Activated naive CD8-positive, alpha-beta T cell treated with anti-CD3 and anti-CD28 coated beads for 36 hours (primary cell): ENCODE measurements around the gene SH3PXD2B. TPM values are rescaled to one million over a fixed set of nuclear protein-coding genes. Genes with fewer than 3 reads are reported as not detected.
"Not testable (repeated sequence)": the region's sequence is repeated elsewhere in the genome, so short reads cannot be mapped to it uniquely, and the experiment has no call there.

Source experiments
- DNase-seq: peaks from one replicate; pipeline ENCODE4 v3.0.0; 2021
- H3K27ac Mint-ChIP-seq: one replicate; pipeline ENCODE4 v1.8.0; 2022; ENCODE audit warnings: mild to moderate bottlenecking, moderate library complexity, mixed read lengths
- H3K27me3 Mint-ChIP-seq: one replicate; pipeline ENCODE4 v1.8.0; 2022; ENCODE audit warnings: mild to moderate bottlenecking, mixed read lengths
- H3K36me3 Mint-ChIP-seq: one replicate; pipeline ENCODE4 v1.8.0; 2021; ENCODE audit warnings: mild to moderate bottlenecking, mixed read lengths
- H3K4me1 Mint-ChIP-seq: one replicate; pipeline ENCODE4 v1.8.0; 2021; ENCODE audit warnings: mixed read lengths
- H3K4me3 Mint-ChIP-seq: one replicate; pipeline ENCODE4 v1.8.0; 2022; ENCODE audit warnings: mild to moderate bottlenecking, moderate library complexity, mixed read lengths
- H3K9me3 Mint-ChIP-seq: one replicate; pipeline ENCODE4 v1.8.0; 2022; ENCODE audit warnings: mixed read lengths
- total RNA-seq, 2 experiments: library from RNA; stranded (reverse); gene quantifications; one replicate each; pipeline ENCODE4 v1.2.3, GENCODE V29; 2021

Gene SH3PXD2B
- total RNA-seq, 2 experiments from 2014 or later = 0.80 to 0.84 TPM

GRCh38 chr5:172411484-172412072 is 42.7 kb downstream of the SH3PXD2B start:
- H3K36me3 Mint-ChIP-seq = no peaks in the 10 kb centered on the region
- H3K27me3 Mint-ChIP-seq = peaks cover 17% of the 10 kb centered on the region
- no peaks in the 10 kb centered on the region for H3K9me3 Mint-ChIP-seq
- peak; percentile 63 for DNase-seq
- H3K4me1 Mint-ChIP-seq = peaks cover 35% of the 10 kb centered on the region
- no peak overlapping the region for H3K27ac Mint-ChIP-seq
- no peak overlapping the region for H3K4me3 Mint-ChIP-seq

GRCh38 chr5:172410662-172411483 is 43.5 kb downstream of the SH3PXD2B start:
- Mint-ChIP-seq H3K27ac (no peak overlapping the region), H3K27me3 (peaks cover 17% of the 10 kb centered on the region)

GRCh38 chr5:172410160-172410559 is 44.2 kb downstream of the SH3PXD2B start:
- peaks cover 35% of the 10 kb centered on the region for H3K4me1 Mint-ChIP-seq
- H3K9me3 Mint-ChIP-seq = no peaks in the 10 kb centered on the region
- H3K4me3 Mint-ChIP-seq = no peak overlapping the region
- H3K36me3 Mint-ChIP-seq = no peaks in the 10 kb centered on the region
- peaks cover 19% of the 10 kb centered on the region for H3K27me3 Mint-ChIP-seq
- DNase-seq = peak; percentile 29
- no peak overlapping the region for H3K27ac Mint-ChIP-seq

More at GRCh38 chr5:172410662-172411483, 43.5 kb downstream of the SH3PXD2B start:
- H3K4me1 Mint-ChIP-seq = peaks cover 35% of the 10 kb centered on the region
- H3K4me3 Mint-ChIP-seq = no peak overlapping the region
- no peaks in the 10 kb centered on the region for H3K36me3 Mint-ChIP-seq
- H3K9me3 Mint-ChIP-seq = no peaks in the 10 kb centered on the region
- DNase-seq = no peak

GRCh38 chr5:172409477-172409876 is 44.8 kb downstream of the SH3PXD2B start:
- H3K4me3 Mint-ChIP-seq, H3K9me3 Mint-ChIP-seq, DNase-seq, H3K27ac Mint-ChIP-seq, H3K36me3 Mint-ChIP-seq: not testable (repeated sequence)
- peaks cover 35% of the 10 kb centered on the region for H3K4me1 Mint-ChIP-seq
- peaks cover 17% of the 10 kb centered on the region for H3K27me3 Mint-ChIP-seq

DNA sequence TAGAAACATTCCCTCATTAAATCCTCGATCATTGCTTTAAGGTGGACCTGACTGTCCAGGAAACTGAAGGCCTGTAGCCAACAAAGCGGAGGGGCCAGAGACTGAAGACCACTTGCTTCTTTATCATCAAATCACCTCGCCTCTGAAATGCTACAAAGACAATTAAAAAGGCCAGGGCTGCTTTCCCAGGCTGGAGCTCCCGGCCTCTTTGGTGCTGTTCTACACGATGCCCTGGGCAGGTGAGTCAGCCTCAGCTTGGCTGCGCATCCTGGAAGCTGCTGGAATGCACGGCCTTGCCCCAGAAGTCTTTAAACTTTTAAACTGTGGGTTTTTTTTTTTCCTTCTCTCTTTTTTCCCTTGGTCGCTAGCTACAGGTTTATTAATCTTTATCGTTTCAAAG is 46.5 kb downstream of the SH3PXD2B start:
- Mint-ChIP-seq H3K36me3 (no peaks in the 10 kb centered on the region), H3K27ac (no peak overlapping the region), H3K9me3 (no peaks in the 10 kb centered on the region), H3K27me3 (peaks cover 10% of the 10 kb centered on the region), H3K4me3 (no peak overlapping the region), H3K4me1 (peaks cover 28% of the 10 kb centered on the region)
- DNase-seq = no peak

GRCh38 chr5:172407241-172407691 is 47.1 kb downstream of the SH3PXD2B start:
- DNase-seq = no peak
- Mint-ChIP-seq H3K9me3 (no peaks in the 10 kb centered on the region), H3K27me3 (peaks cover 12% of the 10 kb centered on the region), H3K27ac (no peak overlapping the region), H3K4me1 (peaks cover 22% of the 10 kb centered on the region), H3K36me3 (no peaks in the 10 kb centered on the region), H3K4me3 (no peak overlapping the region)

GRCh38 chr5:172405226-172406107 is 48.9 kb downstream of the SH3PXD2B start:
- Mint-ChIP-seq H3K27ac (no peak overlapping the region), H3K27me3 (peaks cover 13% of the 10 kb centered on the region), H3K9me3 (no peaks in the 10 kb centered on the region), H3K4me3 (no peak overlapping the region), H3K36me3 (no peaks in the 10 kb centered on the region), H3K4me1 (peaks cover 6% of the 10 kb centered on the region)
- no peak for DNase-seq

GRCh38 chr5:172404746-172405145 is 49.6 kb downstream of the SH3PXD2B start:
- no peak overlapping the region for H3K27ac Mint-ChIP-seq
- H3K4me3 Mint-ChIP-seq = no peak overlapping the region
- H3K36me3 Mint-ChIP-seq = no peaks in the 10 kb centered on the region
- DNase-seq = no peak
- peaks cover 7% of the 10 kb centered on the region for H3K27me3 Mint-ChIP-seq
- H3K9me3 Mint-ChIP-seq = no peaks in the 10 kb centered on the region
- H3K4me1 Mint-ChIP-seq = no peaks in the 10 kb centered on the region

- H3K36me3 Mint-ChIP-seq = no peaks in the 10 kb centered on the region
- H3K4me1 Mint-ChIP-seq = no peaks in the 10 kb centered on the region
- peaks cover 7% of the 10 kb centered on the region for H3K27me3 Mint-ChIP-seq
- no peak overlapping the region for H3K27ac Mint-ChIP-seq
- no peak overlapping the region for H3K4me3 Mint-ChIP-seq
- no peak for DNase-seq
- H3K9me3 Mint-ChIP-seq = no peaks in the 10 kb centered on the region
Observed at GRCh38 chr5:172403817-172404216, 50.5 kb downstream of the SH3PXD2B start.

GRCh38 chr5:172403189-172403796 is 51.0 kb downstream of the SH3PXD2B start:
- Mint-ChIP-seq H3K4me3 (no peak overlapping the region), H3K9me3 (no peaks in the 10 kb centered on the region), H3K27me3 (peaks cover 7% of the 10 kb centered on the region), H3K4me1 (no peaks in the 10 kb centered on the region), H3K36me3 (no peaks in the 10 kb centered on the region), H3K27ac (no peak overlapping the region)
- no peak for DNase-seq

- Mint-ChIP-seq H3K4me1 (no peaks in the 10 kb centered on the region), H3K27me3 (peaks cover 7% of the 10 kb centered on the region), H3K36me3 (no peaks in the 10 kb centered on the region), H3K9me3 (no peaks in the 10 kb centered on the region), H3K27ac (no peak overlapping the region), H3K4me3 (no peak overlapping the region)
- no peak for DNase-seq
Observed at GRCh38 chr5:172402531-172403188, 51.7 kb downstream of the SH3PXD2B start.

- not testable (repeated sequence) for DNase-seq, H3K9me3 Mint-ChIP-seq, H3K27ac Mint-ChIP-seq, H3K36me3 Mint-ChIP-seq, H3K4me3 Mint-ChIP-seq, H3K27me3 Mint-ChIP-seq, H3K4me1 Mint-ChIP-seq
Observed at GRCh38 chr5:172402031-172402430, 52.3 kb downstream of the SH3PXD2B start.

GRCh38 chr5:172399826-172400225 is 54.5 kb downstream of the SH3PXD2B start:
- no peak overlapping the region for H3K27ac Mint-ChIP-seq
- no peak for DNase-seq
- H3K36me3 Mint-ChIP-seq = no peaks in the 10 kb centered on the region
- H3K4me3 Mint-ChIP-seq = no peak overlapping the region
- no peaks in the 10 kb centered on the region for H3K4me1 Mint-ChIP-seq
- H3K9me3 Mint-ChIP-seq = peaks cover 14% of the 10 kb centered on the region
- peaks cover 3% of the 10 kb centered on the region for H3K27me3 Mint-ChIP-seq

DNA sequence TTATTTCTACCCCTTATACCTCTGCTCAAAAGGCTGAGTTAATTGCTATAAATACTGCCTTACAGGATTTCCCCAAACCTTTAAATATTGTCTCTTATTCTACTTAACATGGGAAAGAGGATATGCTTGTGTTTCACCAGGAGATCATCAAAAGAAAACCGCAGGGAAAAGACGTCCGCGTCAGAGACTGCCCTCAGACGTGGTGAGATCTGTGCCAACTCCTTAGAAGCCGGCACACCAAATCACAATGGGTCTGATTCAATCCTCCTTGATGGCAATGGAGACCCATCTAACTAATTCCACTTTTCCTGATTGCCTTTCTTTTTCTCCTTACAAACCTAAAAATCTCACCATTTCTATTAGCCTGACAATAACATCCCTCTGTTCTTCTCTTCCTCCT is 55.0 kb downstream of the SH3PXD2B start:
- H3K27me3 Mint-ChIP-seq = peaks cover 7% of the 10 kb centered on the region
- no peak for DNase-seq
- H3K36me3 Mint-ChIP-seq = no peaks in the 10 kb centered on the region
- no peak overlapping the region for H3K27ac Mint-ChIP-seq
- no peaks in the 10 kb centered on the region for H3K4me1 Mint-ChIP-seq
- peaks cover 14% of the 10 kb centered on the region for H3K9me3 Mint-ChIP-seq
- H3K4me3 Mint-ChIP-seq = no peak overlapping the region
